Karpas-422 (cell line): Measurements from ENCODE around the gene MTMR2. TPM values are rescaled to one million over a fixed set of nuclear protein-coding genes. Genes with fewer than 3 reads are reported as not detected.

Experiments used
- DNase-seq: peaks from one replicate; pipeline ENCODE4 v3.0.0-alpha.2; 2015
- H2AFZ ChIP-seq: fragments of 200-600 bp; sonication (generic); 2 replicates; pipeline ENCODE4 v1.6.1; 2014; ENCODE audit warnings: antibody characterized with exemption, low read length, mixed read lengths
- H3K27ac ChIP-seq: fragments of 200-600 bp; sonication (generic); 2 replicates; pipeline ENCODE4 v1.5.1; 2014; ENCODE audit warnings: mild to moderate bottlenecking, low read length, moderate library complexity
- H3K27me3 ChIP-seq: fragments of 200-600 bp; sonication (generic); 2 replicates; pipeline ENCODE4 v1.6.1; 2014; ENCODE audit warnings: low read length, mixed read lengths
- H3K36me3 ChIP-seq: fragments of 200-600 bp; sonication (generic); 2 replicates; pipeline ENCODE4 v1.6.1; 2014; ENCODE audit warnings: low read length, mixed read lengths; ENCODE audit not compliant: insufficient read depth
- H3K4me1 ChIP-seq: fragments of 200-600 bp; sonication (generic); 2 replicates; pipeline ENCODE4 v1.6.1; 2014; ENCODE audit warnings: mild to moderate bottlenecking, low read length, mixed read lengths
- H3K4me2 ChIP-seq: fragments of 200-600 bp; sonication (generic); 2 replicates; pipeline ENCODE4 v1.6.1; 2014; ENCODE audit warnings: low read length, low read depth, mild to moderate bottlenecking; ENCODE audit not compliant: poor library complexity, severe bottlenecking
- H3K4me3 ChIP-seq: fragments of 200-600 bp; sonication (generic); 2 replicates; pipeline ENCODE4 v1.5.1; 2014; ENCODE audit warnings: mild to moderate bottlenecking, antibody characterized with exemption, low read length, mixed read lengths
- H3K79me2 ChIP-seq: fragments of 200-600 bp; sonication (generic); 2 replicates; pipeline ENCODE4 v1.6.1; 2014; ENCODE audit warnings: mild to moderate bottlenecking, low read length, mixed read lengths
- H3K9ac ChIP-seq: fragments of 200-600 bp; sonication (generic); 2 replicates; pipeline ENCODE4 v1.6.0; 2014; ENCODE audit warnings: low read length
- H3K9me2 ChIP-seq: fragments of 200-600 bp; sonication (generic), shearing (Covaris generic); replicated peaks from 2 replicates; pipeline ENCODE4 v1.6.0; 2014; ENCODE audit warnings: mild to moderate bottlenecking, low read length, moderate library complexity; ENCODE audit not compliant: insufficient read depth
- H3K9me3 ChIP-seq: fragments of 300-700, 200-600 bp; sonication (generic); 2 replicates; pipeline ENCODE4 v1.6.1; 2014; ENCODE audit warnings: low read length, mixed read lengths
- H4K20me1 ChIP-seq: fragments of 200-600 bp; sonication (generic); 2 replicates; pipeline ENCODE4 v1.6.1; 2014; ENCODE audit warnings: mild to moderate bottlenecking, antibody characterized with exemption, low read length, low read depth; ENCODE audit not compliant: insufficient read depth
- total RNA-seq: library from RNA; depleted of rRNA; stranded (reverse); fragments of >200 nt; shearing (Covaris generic); gene quantifications from 2 replicates; pipeline ENCODE4 v1.2.3, GENCODE V29; 2014; ENCODE audit warnings: low replicate concordance

MTMR2 gene
- total RNA-seq, 1 experiment from 2014 or later = 78.5 TPM

GRCh38 chr11:95943546-95943945 lies 19.6 kb upstream of the MTMR2 start:
- Histone ChIP-seq H3K4me1 (no peaks in the 10 kb centered on the region), H3K27ac (no peak overlapping the region)

GRCh38 chr11:95939091-95939490 lies 15.2 kb upstream of the MTMR2 start:
- H4K20me1 ChIP-seq = no peaks in the 10 kb centered on the region
- H3K4me2 ChIP-seq = no peak overlapping the region
- H2AFZ ChIP-seq = no peak overlapping the region
- H3K9ac ChIP-seq = no peak overlapping the region
- H3K27ac ChIP-seq = no peak overlapping the region
- H3K36me3 ChIP-seq = no peaks in the 10 kb centered on the region
- no peaks in the 10 kb centered on the region for H3K9me3 ChIP-seq
- no peaks in the 10 kb centered on the region for H3K79me2 ChIP-seq
- no peaks in the 10 kb centered on the region for H3K9me2 ChIP-seq
- no peaks in the 10 kb centered on the region; the same call in 1 of the 2 replicates for H3K27me3 ChIP-seq
- no peak overlapping the region for H3K4me3 ChIP-seq
- H3K4me1 ChIP-seq = no peaks in the 10 kb centered on the region
- DNase-seq = no peak

More at GRCh38 chr11:95943546-95943945, 19.6 kb upstream of the MTMR2 start:
- Histone ChIP-seq H3K4me2 (no peak overlapping the region), H2AFZ (no peak overlapping the region), H3K36me3 (no peaks in the 10 kb centered on the region; the same call in 1 of the 2 replicates), H3K9me3 (peaks cover 10% of the 10 kb centered on the region; the same call in 1 of the 2 replicates), H3K4me3 (no peak overlapping the region), H3K9ac (no peak overlapping the region), H3K27me3 (no peaks in the 10 kb centered on the region; the same call in 1 of the 2 replicates), H3K79me2 (no peaks in the 10 kb centered on the region), H4K20me1 (no peaks in the 10 kb centered on the region), H3K9me2 (no peaks in the 10 kb centered on the region)
- no peak for DNase-seq

- no peaks in the 10 kb centered on the region for H3K27me3 ChIP-seq
- H3K9me2 ChIP-seq = 0 out of 2 replicates have a peak, but pooled peaks cover 8% of the 10 kb centered on the region
- no peak overlapping the region for H3K27ac ChIP-seq
- H3K79me2 ChIP-seq = no peaks in the 10 kb centered on the region
- H2AFZ ChIP-seq = no peak overlapping the region
- no peak overlapping the region for H3K4me3 ChIP-seq
- H3K4me1 ChIP-seq = no peaks in the 10 kb centered on the region
- no peak overlapping the region for H3K9ac ChIP-seq
- H3K36me3 ChIP-seq = no peaks in the 10 kb centered on the region
- no peak for DNase-seq
- no peak overlapping the region for H3K4me2 ChIP-seq
- H3K9me3 ChIP-seq = no peaks in the 10 kb centered on the region
- no peaks in the 10 kb centered on the region for H4K20me1 ChIP-seq
Observed at GRCh38 chr11:95937358-95937757, 13.5 kb upstream of the MTMR2 start.

GRCh38 chr11:95933594-95933993 lies 9.7 kb upstream of the MTMR2 start:
- 0 out of 2 replicates have a peak, but pooled peaks cover 8% of the 10 kb centered on the region for H3K9me2 ChIP-seq
- H3K27ac ChIP-seq = no peak overlapping the region
- H3K79me2 ChIP-seq = no peaks in the 10 kb centered on the region
- H3K4me2 ChIP-seq = no peak overlapping the region
- no peaks in the 10 kb centered on the region for H3K36me3 ChIP-seq
- H3K4me3 ChIP-seq = no peak overlapping the region
- H4K20me1 ChIP-seq = no peaks in the 10 kb centered on the region
- DNase-seq = no peak
- H3K4me1 ChIP-seq = no peaks in the 10 kb centered on the region
- H2AFZ ChIP-seq = no peak overlapping the region
- peaks cover 5% of the 10 kb centered on the region; the same call in 1 of the 2 replicates for H3K9me3 ChIP-seq
- no peak overlapping the region for H3K9ac ChIP-seq
- no peaks in the 10 kb centered on the region for H3K27me3 ChIP-seq

GRCh38 chr11:95931916-95932315 lies 8.0 kb upstream of the MTMR2 start:
- H3K4me2 ChIP-seq = no peak overlapping the region
- no peaks in the 10 kb centered on the region for H4K20me1 ChIP-seq
- no peak overlapping the region for H2AFZ ChIP-seq
- H3K4me1 ChIP-seq = no peaks in the 10 kb centered on the region
- no peak overlapping the region for H3K4me3 ChIP-seq
- no peaks in the 10 kb centered on the region for H3K36me3 ChIP-seq
- no peaks in the 10 kb centered on the region for H3K27me3 ChIP-seq
- H3K9ac ChIP-seq = no peak overlapping the region
- H3K27ac ChIP-seq = no peak overlapping the region
- 0 out of 2 replicates have a peak, but pooled peaks cover 8% of the 10 kb centered on the region for H3K9me2 ChIP-seq
- peaks cover 5% of the 10 kb centered on the region; the same call in 1 of the 2 replicates for H3K9me3 ChIP-seq
- no peak for DNase-seq
- H3K79me2 ChIP-seq = no peaks in the 10 kb centered on the region

- H3K9me2 ChIP-seq = 0 out of 2 replicates have a peak, but pooled peaks cover 8% of the 10 kb centered on the region
- no peaks in the 10 kb centered on the region for H3K4me1 ChIP-seq
- no peak overlapping the region for H3K9ac ChIP-seq
- H3K27ac ChIP-seq = no peak overlapping the region
- H3K79me2 ChIP-seq = no peaks in the 10 kb centered on the region
- H3K9me3 ChIP-seq = peaks cover 5% of the 10 kb centered on the region; the same call in 1 of the 2 replicates
- H2AFZ ChIP-seq = no peak overlapping the region
- H3K4me3 ChIP-seq = no peak overlapping the region
- no peak for DNase-seq
- no peaks in the 10 kb centered on the region for H4K20me1 ChIP-seq
- no peaks in the 10 kb centered on the region for H3K36me3 ChIP-seq
- no peaks in the 10 kb centered on the region for H3K27me3 ChIP-seq
- no peak overlapping the region for H3K4me2 ChIP-seq
Observed at GRCh38 chr11:95930948-95931347, 7.0 kb upstream of the MTMR2 start.

GRCh38 chr11:95926726-95927125 lies 2.8 kb upstream of the MTMR2 start:
- Histone ChIP-seq H3K79me2 (peaks cover 34% of the 10 kb centered on the region), H2AFZ (no peak overlapping the region), H3K4me2 (no peak overlapping the region), H3K9me3 (peaks cover 1% of the 10 kb centered on the region; the same call in 1 of the 2 replicates), H3K9ac (no peak overlapping the region), H3K4me3 (no peak overlapping the region), H3K9me2 (no peaks in the 10 kb centered on the region), H4K20me1 (no peaks in the 10 kb centered on the region), H3K27ac (no peak overlapping the region), H3K36me3 (no peaks in the 10 kb centered on the region), H3K4me1 (peaks cover 24% of the 10 kb centered on the region), H3K27me3 (no peaks in the 10 kb centered on the region)
- DNase-seq = no peak

- Histone ChIP-seq H3K4me3 (peak overlapping the region; percentile 84), H3K27me3 (no peaks in the 10 kb centered on the region), H3K79me2 (peaks cover 51% of the 10 kb centered on the region), H3K36me3 (0 out of 2 replicates have a peak, but pooled peaks cover 5% of the 10 kb centered on the region), H3K4me2 (peak overlapping the region; percentile 97), H4K20me1 (no peaks in the 10 kb centered on the region), H2AFZ (no peak overlapping the region), H3K9me3 (no peaks in the 10 kb centered on the region), H3K27ac (no peak overlapping the region), H3K9ac (peak overlapping the region; percentile 89), H3K4me1 (peaks cover 31% of the 10 kb centered on the region), H3K9me2 (no peaks in the 10 kb centered on the region)
- peak; percentile 65 for DNase-seq
Observed at GRCh38 chr11:95925011-95925410, 1.1 kb upstream of the MTMR2 start.
